Adrenal gland (tissue), 12 donors: Measurements from ENCODE around the gene DNAH6. TPM values are rescaled to one million over a fixed set of nuclear protein-coding genes. Genes with fewer than 3 reads are reported as not detected.
"Not testable (repeated sequence)": the region's sequence is repeated elsewhere in the genome, so short reads cannot be mapped to it uniquely, and the experiment has no call there.

Experiments
- DNase-seq, 7 donors: peaks; one replicate each; pipeline ENCODE4 v3.0.0-alpha.2; 2019 to 2020
- H3K27ac ChIP-seq, 5 donors: fragments of 200-600 bp; sonication (generic) in 4 of 5; 1 replicate in 3 of 5; 2 replicates in 2 of 5; pipeline versions ENCODE4 v1.5.1 to v1.8.0; 2016 to 2020; ENCODE audit warnings: mild to moderate bottlenecking in 1 of 5
- H3K27me3 ChIP-seq: fragments of 200-600 bp; 2 replicates; pipeline ENCODE4 v1.8.0; 2021
- H3K36me3 ChIP-seq, 2 donors: fragments of 200-600 bp; replicated peaks in 1 of 2; 1 replicate in 1 of 2; 2 replicates in 1 of 2; pipeline versions ENCODE4 v1.5.1 to v1.8.0; 2018 to 2022
- H3K4me1 ChIP-seq, 2 donors: fragments of 200-600 bp; replicated peaks in 1 of 2; 1 replicate in 1 of 2; 2 replicates in 1 of 2; pipeline versions ENCODE4 v1.5.1 to v1.8.0; 2018 to 2021
- H3K4me3 ChIP-seq, 4 donors: fragments of 200-600 bp; sonication (generic) in 3 of 4; one replicate each; pipeline ENCODE4 v1.5.1; 2016 to 2018
- H3K9me3 ChIP-seq, 3 donors: fragments of 200-600 bp; sonication (generic) in 1 of 3; replicated peaks in 1 of 3; 1 replicate in 2 of 3; 2 replicates in 1 of 3; pipeline versions ENCODE4 v1.5.1 to v1.8.0; 2016 to 2021
- POLR2A ChIP-seq, 2 donors: fragments of 450-650 bp; IDR thresholded peaks; one replicate each; pipeline ENCODE4 v1.6.1; 2017; ENCODE audit warnings: antibody characterized with exemption in 2 of 2, mild to moderate bottlenecking in 2 of 2, moderate library complexity in 1 of 2
- WGBS, 4 donors: extraction: QIAGEN DNeasy Blood & Tissue Kit in 2 of 4; methylation state at CpG; one replicate each; pipeline versions ENCODE4 v1.1.5 to v1.1.7; 2013 to 2017; 5-methylcytosine and 5-hydroxymethylcytosine counted together
- intact Hi-C, 2 donors: fragments of 100-400 bp; cut with DNase I; formaldehyde crosslinking; loops; one replicate each; pipeline versions ENCODE4 v1.14.1 to v1.15.0; 2022 to 2023
- polyA plus RNA-seq, 3 donors: library from polyadenylated mRNA; stranded (reverse); fragments of 200-250 nt in 2 of 3; fragments of 350-450 nt in 1 of 3; fragmentation: Illumina TruSeq in 1 of 3; extraction: RNeasy Lipid Tissue Mini Kit (QIAGEN cat#74804) in 1 of 3; gene quantifications; one replicate each; pipeline ENCODE4 v1.2.3, GENCODE V29; 2013 to 2014
- total RNA-seq, 9 donors: library from RNA; depleted of rRNA in 4 of 9; stranded (reverse); fragments of >200 nt in 4 of 9; fragments of 120-200 nt in 1 of 9; fragmentation: NEBNext Ultra II Directional in 1 of 9; extraction: Animal tissue kit (Norgen Biotek cat#: 25700) in 1 of 9; gene quantifications; one replicate each; pipeline versions ENCODE4 v1.1.0 to v1.2.4, GENCODE V29; 2013 to 2023
- TF ChIP-seq, protein P1 (sequence below), 6 experiments: fragments of 450-650 bp in 4 of 6; fragments of 200-600 bp in 2 of 6; sonication (generic) in 1 of 6; IDR thresholded peaks; 1 replicate in 5 of 6; 2 replicates in 1 of 6; pipeline versions ENCODE4 v1.5.1 to v1.8.0; 2016 to 2021; ENCODE audit warnings: antibody characterized with exemption in 6 of 6, mild to moderate bottlenecking in 2 of 6, moderate library complexity in 1 of 6
- donor health status: healthy with polysubstance abuse.
- donor health status: Bipolar disorder and iron deficiency.
- donor health status: DM: yes; HTN: yes; CAD: no.
- donor health status: DM: no; HTN: no; CAD: no.
- donor health status: DM: no; HTN: no; CAD: no.
- donor health status: DM: yes; HTN: yes; CAD: no.

The DNAH6 gene
- total and polyA plus RNA-seq, 12 donors: 0.06 to 0.74 (median 0.28) TPM

DNA sequence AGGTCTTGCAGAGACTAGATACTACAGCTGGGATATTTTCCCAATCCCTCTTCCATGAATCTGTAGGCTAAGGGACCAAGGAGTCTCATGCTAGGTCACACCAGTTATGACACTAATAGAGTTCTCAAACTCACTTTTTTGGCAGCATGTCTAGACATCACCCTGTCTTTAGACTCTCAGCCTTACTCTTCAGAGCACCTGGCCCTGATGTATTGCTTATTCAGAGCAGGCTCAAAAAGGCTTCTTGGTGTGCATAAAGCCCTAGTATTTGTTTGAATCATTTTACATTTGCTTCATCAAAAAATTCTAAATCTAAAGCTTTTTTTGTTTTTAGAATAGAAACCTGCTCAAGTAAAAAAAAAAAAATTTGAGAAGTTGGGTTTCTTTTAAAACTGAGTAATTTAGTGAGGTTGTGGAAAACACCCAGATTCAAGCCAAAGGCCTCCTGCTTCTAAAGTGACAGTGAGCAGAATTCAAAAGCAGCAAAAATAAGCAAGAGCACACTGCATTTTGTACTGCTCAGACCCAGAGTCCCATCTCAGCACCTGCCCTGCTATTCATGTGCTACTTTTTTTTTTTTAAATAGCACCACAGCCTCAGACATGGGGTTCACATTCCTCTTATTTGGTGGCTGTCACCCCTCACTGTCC, 18.0 kb upstream of the DNAH6 start:
- H3K4me3 ChIP-seq: no peak overlapping the region
- no peaks in the 10 kb centered on the region for H3K9me3 ChIP-seq
- no peaks in the 10 kb centered on the region for H3K27me3 ChIP-seq
- no peak for DNase-seq
- no peaks in the 10 kb centered on the region for H3K4me1 ChIP-seq
- intact Hi-C loops: loop anchor here in 1 of 2 donors (5.0 to 10.0 kb wide), 3 partner anchors 137 to 787 kb away; partner anchors contain the start of gene TRABD2A
- H3K27ac ChIP-seq: no peak overlapping the region
- no peak for TF ChIP-seq POLR2A (IDR thresholded peaks at IDR 0.05)
- TF ChIP-seq, protein P1, sequence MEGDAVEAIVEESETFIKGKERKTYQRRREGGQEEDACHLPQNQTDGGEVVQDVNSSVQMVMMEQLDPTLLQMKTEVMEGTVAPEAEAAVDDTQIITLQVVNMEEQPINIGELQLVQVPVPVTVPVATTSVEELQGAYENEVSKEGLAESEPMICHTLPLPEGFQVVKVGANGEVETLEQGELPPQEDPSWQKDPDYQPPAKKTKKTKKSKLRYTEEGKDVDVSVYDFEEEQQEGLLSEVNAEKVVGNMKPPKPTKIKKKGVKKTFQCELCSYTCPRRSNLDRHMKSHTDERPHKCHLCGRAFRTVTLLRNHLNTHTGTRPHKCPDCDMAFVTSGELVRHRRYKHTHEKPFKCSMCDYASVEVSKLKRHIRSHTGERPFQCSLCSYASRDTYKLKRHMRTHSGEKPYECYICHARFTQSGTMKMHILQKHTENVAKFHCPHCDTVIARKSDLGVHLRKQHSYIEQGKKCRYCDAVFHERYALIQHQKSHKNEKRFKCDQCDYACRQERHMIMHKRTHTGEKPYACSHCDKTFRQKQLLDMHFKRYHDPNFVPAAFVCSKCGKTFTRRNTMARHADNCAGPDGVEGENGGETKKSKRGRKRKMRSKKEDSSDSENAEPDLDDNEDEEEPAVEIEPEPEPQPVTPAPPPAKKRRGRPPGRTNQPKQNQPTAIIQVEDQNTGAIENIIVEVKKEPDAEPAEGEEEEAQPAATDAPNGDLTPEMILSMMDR (IDR thresholded peaks at IDR 0.05): no peak
- H3K36me3 ChIP-seq: no peaks in the 10 kb centered on the region

DNA sequence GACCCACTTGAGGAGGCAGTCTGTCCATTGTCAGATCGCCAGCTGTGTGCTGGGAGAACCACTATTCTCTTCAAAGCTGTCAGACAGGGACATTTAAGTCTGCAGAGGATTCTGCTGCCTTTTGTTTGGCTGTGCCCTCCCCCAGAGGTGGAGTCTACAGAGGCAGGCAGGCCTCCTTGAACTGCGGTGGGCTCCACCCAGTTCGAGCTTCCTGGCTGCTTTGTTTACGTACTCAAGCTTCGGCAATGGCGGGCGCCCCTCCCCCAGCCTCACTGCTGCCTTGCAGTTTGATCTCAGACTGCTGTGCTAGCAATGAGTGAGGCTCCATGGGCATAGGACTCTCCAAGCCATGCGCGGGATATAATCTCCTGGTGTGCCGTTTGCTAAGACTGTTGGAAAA, 5.3 kb upstream of the DNAH6 start:
- not testable (repeated sequence) for H3K27me3 ChIP-seq, H3K9me3 ChIP-seq, DNase-seq, H3K36me3 ChIP-seq, H3K4me1 ChIP-seq, H3K4me3 ChIP-seq, H3K27ac ChIP-seq
- WGBS, 4 donors: 88 to 100% (median 92%) methylated on average over 2 to 10 of the region's 10 CpGs
- intact Hi-C loops: loop anchor here in 1 of 2 donors (10.0 kb wide), 1 partner anchor 364 kb away; no protein-coding TSS in a partner anchor

DNA sequence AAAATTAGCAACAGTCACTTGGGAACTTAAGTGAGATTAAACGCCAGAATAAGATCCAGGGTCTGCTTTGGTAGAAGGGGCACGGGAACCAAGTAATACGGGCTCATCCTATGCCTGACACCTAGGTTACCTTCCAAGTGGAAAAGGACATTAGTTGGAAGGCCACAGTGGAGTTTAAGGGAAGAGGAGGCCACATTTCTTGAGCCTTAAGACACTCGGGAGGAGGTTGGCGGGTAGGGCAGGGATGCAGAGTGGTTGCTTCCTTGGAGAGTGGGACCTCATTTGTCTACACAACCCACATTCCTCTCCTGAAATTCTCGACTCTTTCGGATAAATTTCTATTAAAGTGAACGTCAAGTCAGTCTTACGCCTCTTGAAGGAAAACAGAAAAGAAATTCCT, 510 bp upstream of the DNAH6 start:
- H3K4me1 ChIP-seq: peaks cover 0 to 9% of the 10 kb centered on the region in 2 donors
- no peak for DNase-seq
- H3K9me3 ChIP-seq: no peaks in the 10 kb centered on the region
- no peak for TF ChIP-seq POLR2A (IDR thresholded peaks at IDR 0.05)
- TF ChIP-seq, protein P1 (IDR thresholded peaks at IDR 0.05): no peak
- intact Hi-C loops: loop anchor here in 1 of 2 donors (10.0 kb wide), 1 partner anchor 359 kb away; no protein-coding TSS in a partner anchor
- H3K36me3 ChIP-seq: no peaks in the 10 kb centered on the region
- H3K27ac ChIP-seq: peak overlapping the region in 1 of 5 donors; percentile 4
- no peaks in the 10 kb centered on the region for H3K27me3 ChIP-seq
- H3K4me3 ChIP-seq: peak overlapping the region in 1 of 4 donors; percentile 56
- WGBS, 4 donors: 60 to 66% (median 63%) methylated on average over 9 of the region's 9 CpGs

DNA sequence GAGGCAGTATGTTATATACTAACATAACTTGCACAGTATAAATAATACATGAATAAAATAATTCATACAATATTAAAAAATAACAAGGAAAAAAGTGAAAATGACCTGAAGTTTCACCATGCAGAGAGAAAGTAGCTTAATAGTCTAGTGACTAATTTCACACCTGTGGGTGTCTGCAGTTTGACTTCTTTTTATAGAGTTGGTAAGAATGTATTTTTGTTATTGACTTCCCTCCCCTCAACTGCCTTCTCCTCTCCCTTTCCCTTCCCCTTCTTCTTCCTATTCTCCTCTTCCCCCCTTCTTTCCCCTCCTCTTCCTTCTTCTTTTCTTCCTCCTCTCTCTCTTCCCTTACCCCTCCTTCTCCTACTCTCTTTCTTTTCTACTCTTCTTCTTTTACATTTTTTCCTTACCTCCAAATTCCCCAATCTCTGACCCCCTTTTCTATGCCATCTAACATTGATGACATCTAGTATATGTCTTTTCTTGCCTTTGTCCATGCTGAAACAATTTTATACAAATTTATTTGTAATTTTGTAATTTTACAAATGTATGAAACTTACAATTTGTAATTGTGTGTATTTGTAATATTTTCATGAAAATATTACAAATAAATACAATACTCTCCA, 3.1 kb downstream of the DNAH6 start:
- H3K36me3 ChIP-seq: no peaks in the 10 kb centered on the region
- H3K4me3 ChIP-seq: no peak overlapping the region
- no peak overlapping the region for H3K27ac ChIP-seq
- intact Hi-C loops: loop anchor here in 1 of 2 donors (10.0 kb wide), 1 partner anchor 355 kb away; no protein-coding TSS in a partner anchor
- H3K9me3 ChIP-seq: no peaks in the 10 kb centered on the region
- no peaks in the 10 kb centered on the region for H3K27me3 ChIP-seq
- H3K4me1 ChIP-seq: peaks cover 0 to 9% of the 10 kb centered on the region in 2 donors
- no peak for TF ChIP-seq POLR2A (IDR thresholded peaks at IDR 0.05)
- no peak for DNase-seq

DNA sequence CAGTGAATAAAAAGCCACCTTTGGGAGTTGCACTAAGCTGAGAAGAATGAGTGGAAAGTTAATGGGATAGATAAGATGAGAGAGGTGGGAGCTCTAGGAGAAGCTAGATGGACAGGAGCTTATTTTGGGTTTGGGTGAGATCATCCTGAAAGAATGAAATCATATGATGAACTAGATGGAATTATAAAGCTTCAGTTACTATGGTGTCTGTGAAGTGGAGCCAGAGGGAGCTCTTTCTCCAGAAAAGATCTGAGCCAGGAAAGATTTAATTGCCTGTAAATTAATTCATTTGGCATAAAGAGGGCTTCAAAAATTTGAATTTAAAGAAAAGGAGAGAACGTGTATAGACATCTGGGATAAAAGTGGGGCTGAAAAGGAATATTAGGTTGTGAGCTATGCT, 10.3 kb downstream of the DNAH6 start:
- TF ChIP-seq POLR2A (IDR thresholded peaks at IDR 0.05): no peak
- TF ChIP-seq, protein P1 (IDR thresholded peaks at IDR 0.05): no peak
- 31 to 43% (median 38%) methylated on average over 1 of the region's 1 CpG for WGBS, 4 donors
- H3K4me1 ChIP-seq: no peaks in the 10 kb centered on the region
- no peak overlapping the region for H3K4me3 ChIP-seq
- H3K27me3 ChIP-seq: no peaks in the 10 kb centered on the region
- DNase-seq: no peak
- peak overlapping the region in 1 of 5 donors; percentile 27 for H3K27ac ChIP-seq
- H3K9me3 ChIP-seq: no peaks in the 10 kb centered on the region
- intact Hi-C loops: no loop called here
- no peaks in the 10 kb centered on the region for H3K36me3 ChIP-seq
